HCT116 (cell line): ENCODE data around the gene SMIM36.

Source experiments
- EZH2 ChIP-seq: fragments of 200-600 bp; sonication (generic); IDR thresholded peaks from 2 replicates; pipeline ENCODE4 v1.6.1; 2017; ENCODE audit warnings: antibody characterized with exemption, mixed run types
- POLR2A ChIP-seq: IDR thresholded peaks from 2 replicates; pipeline ENCODE4 v1.7.0; 2011; ENCODE audit warnings: borderline replicate concordance; ENCODE audit not compliant: insufficient read depth, insufficient read length; ENCODE audit errors: extremely low read depth
- POLR2AphosphoS5 ChIP-seq: IDR thresholded peaks from 2 replicates; pipeline ENCODE4 v1.6.1; 2011; ENCODE audit warnings: mild to moderate bottlenecking, low read depth, low read length, moderate library complexity
- RAD21 ChIP-seq: IDR thresholded peaks from 2 replicates; pipeline ENCODE4 v1.6.1; 2012; ENCODE audit warnings: low read depth, mild to moderate bottlenecking
- REST ChIP-seq: IDR thresholded peaks from 2 replicates; pipeline ENCODE4 v1.6.1; 2012; ENCODE audit warnings: low read depth
- SIN3A ChIP-seq: IDR thresholded peaks from 2 replicates; pipeline ENCODE4 v1.6.1; 2012; ENCODE audit warnings: low read depth
- TCF7L2 ChIP-seq: IDR thresholded peaks from 2 replicates; pipeline ENCODE4 v1.7.0; 2011; ENCODE audit warnings: borderline replicate concordance, inconsistent platforms; ENCODE audit not compliant: insufficient read depth, insufficient read length; ENCODE audit errors: extremely low read depth
- ZFX ChIP-seq: fragments of 450-650 bp; IDR thresholded peaks from 2 replicates; pipeline ENCODE4 v1.6.1; 2017
- ZNF274 ChIP-seq: fragments of 200-500 bp; sonication (Bioruptor generic); IDR thresholded peaks from 2 replicates; pipeline ENCODE4 v1.6.1; 2014; ENCODE audit warnings: mild to moderate bottlenecking, low read depth, low read length, inconsistent platforms
- TF ChIP-seq, protein P1 (sequence below): IDR thresholded peaks from 2 replicates; pipeline ENCODE4 v1.6.1; 2012
- TF ChIP-seq, protein P2 (sequence below), 3 experiments: fragments of 200-600 bp in 1 of 3; sonication (generic) in 1 of 3; IDR thresholded peaks in 2 of 3; conservative IDR thresholded peaks in 1 of 3; 2 replicates each; pipeline ENCODE4 v1.5.1; 2012 to 2017; ENCODE audit warnings: low read depth in 2 of 3, low read length in 2 of 3, antibody characterized with exemption in 1 of 3, borderline replicate concordance in 1 of 3, control low read depth in 1 of 3, mild to moderate bottlenecking in 1 of 3, mixed read lengths in 1 of 3, mixed run types in 1 of 3, moderate library complexity in 1 of 3; ENCODE audit not compliant: insufficient read depth in 1 of 3

DNA sequence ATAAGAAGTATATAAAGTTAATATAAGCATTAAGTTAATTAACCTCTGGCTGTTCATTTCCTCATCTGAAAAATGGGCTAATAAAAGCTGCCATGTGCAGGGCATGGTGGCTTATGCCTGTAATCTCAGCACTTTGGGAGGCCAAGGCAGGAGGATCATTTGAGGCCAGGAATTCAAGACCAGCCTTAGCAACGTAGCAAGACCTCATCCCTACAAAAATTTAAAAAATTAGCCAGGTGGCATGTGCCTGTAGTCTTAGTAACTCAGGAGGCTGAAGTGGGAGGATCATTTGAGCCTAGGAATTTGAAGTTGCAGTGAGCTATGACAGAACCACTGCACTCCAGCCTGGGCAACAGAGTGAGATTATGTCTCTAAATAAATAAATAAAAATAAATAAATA lies 49.0 kb downstream of the SMIM36 start:
- TF ChIP-seq, protein P1, sequence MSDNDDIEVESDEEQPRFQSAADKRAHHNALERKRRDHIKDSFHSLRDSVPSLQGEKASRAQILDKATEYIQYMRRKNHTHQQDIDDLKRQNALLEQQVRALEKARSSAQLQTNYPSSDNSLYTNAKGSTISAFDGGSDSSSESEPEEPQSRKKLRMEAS = no peak
- TF ChIP-seq, protein P2, sequence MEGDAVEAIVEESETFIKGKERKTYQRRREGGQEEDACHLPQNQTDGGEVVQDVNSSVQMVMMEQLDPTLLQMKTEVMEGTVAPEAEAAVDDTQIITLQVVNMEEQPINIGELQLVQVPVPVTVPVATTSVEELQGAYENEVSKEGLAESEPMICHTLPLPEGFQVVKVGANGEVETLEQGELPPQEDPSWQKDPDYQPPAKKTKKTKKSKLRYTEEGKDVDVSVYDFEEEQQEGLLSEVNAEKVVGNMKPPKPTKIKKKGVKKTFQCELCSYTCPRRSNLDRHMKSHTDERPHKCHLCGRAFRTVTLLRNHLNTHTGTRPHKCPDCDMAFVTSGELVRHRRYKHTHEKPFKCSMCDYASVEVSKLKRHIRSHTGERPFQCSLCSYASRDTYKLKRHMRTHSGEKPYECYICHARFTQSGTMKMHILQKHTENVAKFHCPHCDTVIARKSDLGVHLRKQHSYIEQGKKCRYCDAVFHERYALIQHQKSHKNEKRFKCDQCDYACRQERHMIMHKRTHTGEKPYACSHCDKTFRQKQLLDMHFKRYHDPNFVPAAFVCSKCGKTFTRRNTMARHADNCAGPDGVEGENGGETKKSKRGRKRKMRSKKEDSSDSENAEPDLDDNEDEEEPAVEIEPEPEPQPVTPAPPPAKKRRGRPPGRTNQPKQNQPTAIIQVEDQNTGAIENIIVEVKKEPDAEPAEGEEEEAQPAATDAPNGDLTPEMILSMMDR (IDR thresholded peaks at IDR 0.05 in 2 of 3, conservative IDR thresholded peaks at IDR 0.05 in 1 of 3; ENCODE audit: borderline replicate concordance in 1 of 3, insufficient read depth in 1 of 3, low read depth in 2 of 3, low read length in 2 of 3) = no peak
- TF ChIP-seq ZNF274 (no peak), POLR2A (no peak), EZH2 (no peak), REST (no peak), ZFX (no peak), SIN3A (no peak), POLR2AphosphoS5 (no peak), TCF7L2 (no peak), RAD21 (no peak)
